Activated CD8-positive, alpha-beta T cell treated with anti-CD3 and anti-CD28 coated beads for 36 hours (primary cell): ENCODE results near the gene EFEMP1. TPM values are rescaled to one million over a fixed set of nuclear protein-coding genes. Genes with fewer than 3 reads are reported as not detected.

Source experiments
- ATAC-seq: fragments of 200-7000 bp; cut with Tn5 transposase; one replicate; pipeline ENCODE4 v1.10.0; 2021; ENCODE audit warnings: mild to moderate bottlenecking, moderate library complexity
- CTCF ChIA-PET: fragments of 350-600 bp; sonication (Branson Sonifier 250); formaldehyde crosslinking; loops from one replicate; lab custom pipeline; 2021; ENCODE audit warnings: antibody characterized with exemption; lab: Charles Lee
- POLR2A ChIA-PET: fragments of 350-600 bp; sonication (Branson Sonifier 250); formaldehyde crosslinking; loops from one replicate; lab custom pipeline; 2021; ENCODE audit warnings: antibody characterized with exemption; lab: Charles Lee
- DNase-seq: peaks from one replicate; pipeline ENCODE4 v3.0.0-alpha.2; 2020
- H3K27ac Mint-ChIP-seq: one replicate; pipeline ENCODE4 v1.8.0; 2021; ENCODE audit warnings: mild to moderate bottlenecking, mixed read lengths
- H3K27me3 Mint-ChIP-seq: one replicate; pipeline ENCODE4 v1.8.0; 2021; ENCODE audit warnings: mixed read lengths
- H3K36me3 Mint-ChIP-seq: one replicate; pipeline ENCODE4 v1.8.0; 2021; ENCODE audit warnings: low read depth, mixed read lengths
- H3K4me1 Mint-ChIP-seq: one replicate; pipeline ENCODE4 v1.8.0; 2021; ENCODE audit warnings: low read depth, mixed read lengths
- H3K4me3 Mint-ChIP-seq: one replicate; pipeline ENCODE4 v1.8.0; 2021; ENCODE audit warnings: mild to moderate bottlenecking, moderate library complexity, mixed read lengths
- H3K9me3 Mint-ChIP-seq: one replicate; pipeline ENCODE4 v1.8.0; 2021; ENCODE audit warnings: mixed read lengths
- intact Hi-C: fragments of 100-400 bp; cut with micrococcal nuclease; formaldehyde crosslinking; loops from one replicate; pipeline ENCODE4 v1.10.0; 2022
- total RNA-seq, 2 experiments: library from RNA; stranded (reverse); gene quantifications; one replicate each; pipeline ENCODE4 v1.2.3, GENCODE V29; 2021
- TF ChIP-seq, protein P1 (sequence below): fragments of 200-600 bp; IDR thresholded peaks from one replicate; pipeline ENCODE4 v1.8.0; 2022; ENCODE audit warnings: antibody characterized with exemption, mild to moderate bottlenecking

Gene EFEMP1
- total RNA-seq, 2 experiments from 2014 or later = not detected

DNA sequence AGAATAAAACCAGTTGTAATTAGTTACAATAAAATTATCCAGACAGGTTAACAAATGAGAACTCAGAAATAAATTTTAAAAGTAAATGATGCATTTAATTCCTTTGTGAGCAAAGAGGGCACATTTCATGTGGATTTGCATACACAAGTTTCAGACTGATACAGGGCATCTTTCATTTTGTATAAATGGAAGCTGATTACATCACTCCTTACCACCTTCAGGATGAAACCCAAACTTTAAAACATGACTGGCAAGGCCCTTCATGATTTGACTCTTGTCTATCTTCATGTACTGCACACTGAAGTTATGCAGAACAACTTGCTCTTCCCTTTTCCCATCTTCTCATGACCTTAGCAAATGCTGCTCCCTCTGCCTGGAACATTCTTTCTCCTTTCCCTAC, 26.9 kb downstream of the EFEMP1 start:
- intact Hi-C loops = no loop called here
- ATAC-seq = no peak
- no peaks in the 10 kb centered on the region for H3K27me3 Mint-ChIP-seq
- ChIA-PET POLR2A (no interaction called here), CTCF (no interaction called here)
- TF ChIP-seq, protein P1, sequence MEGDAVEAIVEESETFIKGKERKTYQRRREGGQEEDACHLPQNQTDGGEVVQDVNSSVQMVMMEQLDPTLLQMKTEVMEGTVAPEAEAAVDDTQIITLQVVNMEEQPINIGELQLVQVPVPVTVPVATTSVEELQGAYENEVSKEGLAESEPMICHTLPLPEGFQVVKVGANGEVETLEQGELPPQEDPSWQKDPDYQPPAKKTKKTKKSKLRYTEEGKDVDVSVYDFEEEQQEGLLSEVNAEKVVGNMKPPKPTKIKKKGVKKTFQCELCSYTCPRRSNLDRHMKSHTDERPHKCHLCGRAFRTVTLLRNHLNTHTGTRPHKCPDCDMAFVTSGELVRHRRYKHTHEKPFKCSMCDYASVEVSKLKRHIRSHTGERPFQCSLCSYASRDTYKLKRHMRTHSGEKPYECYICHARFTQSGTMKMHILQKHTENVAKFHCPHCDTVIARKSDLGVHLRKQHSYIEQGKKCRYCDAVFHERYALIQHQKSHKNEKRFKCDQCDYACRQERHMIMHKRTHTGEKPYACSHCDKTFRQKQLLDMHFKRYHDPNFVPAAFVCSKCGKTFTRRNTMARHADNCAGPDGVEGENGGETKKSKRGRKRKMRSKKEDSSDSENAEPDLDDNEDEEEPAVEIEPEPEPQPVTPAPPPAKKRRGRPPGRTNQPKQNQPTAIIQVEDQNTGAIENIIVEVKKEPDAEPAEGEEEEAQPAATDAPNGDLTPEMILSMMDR = no peak
- no peaks in the 10 kb centered on the region for H3K36me3 Mint-ChIP-seq
- no peak for DNase-seq
- H3K9me3 Mint-ChIP-seq = no peaks in the 10 kb centered on the region
- no peak overlapping the region for H3K27ac Mint-ChIP-seq
- H3K4me3 Mint-ChIP-seq = no peak overlapping the region
- no peaks in the 10 kb centered on the region for H3K4me1 Mint-ChIP-seq

DNA sequence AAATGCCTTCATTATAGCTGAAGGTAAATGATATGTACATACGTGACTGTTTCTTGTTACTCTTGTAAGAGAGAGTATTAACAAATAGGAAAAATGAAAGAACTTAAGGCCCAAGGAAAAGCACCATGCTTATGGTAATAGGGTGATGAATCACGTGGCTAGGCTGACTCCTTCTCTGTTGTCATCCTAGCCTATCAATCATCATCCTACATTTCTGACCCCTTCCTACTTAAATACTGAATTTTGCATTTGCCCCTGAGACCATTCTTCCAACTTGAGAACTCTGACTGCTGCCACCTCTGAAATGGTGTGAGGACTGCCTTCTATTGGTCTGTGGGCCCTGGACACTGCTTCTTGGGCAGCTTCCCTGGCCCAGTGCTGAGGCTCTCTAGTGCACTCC, 28.9 kb downstream of the EFEMP1 start:
- no peak overlapping the region for H3K27ac Mint-ChIP-seq
- no peak overlapping the region for H3K4me3 Mint-ChIP-seq
- no peaks in the 10 kb centered on the region for H3K4me1 Mint-ChIP-seq
- POLR2A ChIA-PET = no interaction called here
- DNase-seq (no peak), ATAC-seq (no peak)
- CTCF ChIA-PET = no interaction called here
- H3K27me3 Mint-ChIP-seq = no peaks in the 10 kb centered on the region
- H3K36me3 Mint-ChIP-seq = no peaks in the 10 kb centered on the region
- TF ChIP-seq, protein P1 = no peak
- intact Hi-C loops = no loop called here
- H3K9me3 Mint-ChIP-seq = no peaks in the 10 kb centered on the region

DNA sequence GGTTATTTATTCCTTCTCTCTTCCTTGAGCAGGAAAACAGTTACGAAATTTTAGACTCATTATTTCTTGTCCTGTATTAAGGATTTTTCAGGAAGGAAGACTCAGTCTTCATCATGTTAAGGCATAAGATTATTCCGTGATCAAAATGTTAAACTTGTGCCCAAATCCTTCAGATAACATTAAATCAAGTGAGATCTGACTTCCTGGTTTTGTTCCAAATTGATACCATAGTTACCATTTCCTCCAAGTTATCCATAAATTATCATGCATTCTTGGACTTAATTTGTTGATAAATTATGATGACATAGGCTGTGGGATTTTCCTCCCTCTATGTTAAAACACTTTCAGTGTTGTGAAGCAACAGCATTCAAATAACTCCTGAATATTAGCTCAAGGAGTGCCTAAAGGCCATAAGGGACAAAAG, 31.9 kb downstream of the EFEMP1 start:
- ATAC-seq (no peak), DNase-seq (no peak)
- Mint-ChIP-seq H3K27me3 (no peaks in the 10 kb centered on the region), H3K27ac (no peak overlapping the region), H3K9me3 (no peaks in the 10 kb centered on the region), H3K36me3 (no peaks in the 10 kb centered on the region), H3K4me1 (no peaks in the 10 kb centered on the region), H3K4me3 (no peak overlapping the region)
- intact Hi-C loops = no loop called here
- ChIA-PET CTCF (no interaction called here), POLR2A (no interaction called here)
- TF ChIP-seq, protein P1 = no peak

DNA sequence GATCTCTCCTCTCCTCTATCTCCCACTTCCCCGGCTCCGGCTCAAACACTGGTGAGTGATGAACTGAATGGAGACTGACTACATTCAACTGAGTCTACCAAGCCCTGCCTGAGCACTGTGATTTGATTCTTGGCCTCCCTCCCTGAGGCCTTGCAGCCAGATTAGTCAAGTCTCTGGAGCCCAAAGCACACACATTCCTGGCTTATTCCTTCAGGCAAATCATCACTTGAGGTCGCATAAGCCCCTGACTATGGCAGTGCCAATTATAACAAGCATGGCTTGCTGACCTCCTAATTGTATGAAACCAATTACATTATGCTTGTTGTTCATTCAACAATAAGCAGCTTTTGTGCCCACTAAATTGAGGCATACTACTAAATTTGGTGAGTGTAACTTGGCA, 34.6 kb downstream of the EFEMP1 start:
- TF ChIP-seq, protein P1 = no peak
- Mint-ChIP-seq H3K9me3 (no peaks in the 10 kb centered on the region), H3K4me1 (no peaks in the 10 kb centered on the region), H3K27me3 (no peaks in the 10 kb centered on the region), H3K36me3 (no peaks in the 10 kb centered on the region), H3K4me3 (no peak overlapping the region), H3K27ac (no peak overlapping the region)
- ATAC-seq (no peak), DNase-seq (no peak)
- ChIA-PET CTCF (no interaction called here), POLR2A (no interaction called here)
- intact Hi-C loops = no loop called here

DNA sequence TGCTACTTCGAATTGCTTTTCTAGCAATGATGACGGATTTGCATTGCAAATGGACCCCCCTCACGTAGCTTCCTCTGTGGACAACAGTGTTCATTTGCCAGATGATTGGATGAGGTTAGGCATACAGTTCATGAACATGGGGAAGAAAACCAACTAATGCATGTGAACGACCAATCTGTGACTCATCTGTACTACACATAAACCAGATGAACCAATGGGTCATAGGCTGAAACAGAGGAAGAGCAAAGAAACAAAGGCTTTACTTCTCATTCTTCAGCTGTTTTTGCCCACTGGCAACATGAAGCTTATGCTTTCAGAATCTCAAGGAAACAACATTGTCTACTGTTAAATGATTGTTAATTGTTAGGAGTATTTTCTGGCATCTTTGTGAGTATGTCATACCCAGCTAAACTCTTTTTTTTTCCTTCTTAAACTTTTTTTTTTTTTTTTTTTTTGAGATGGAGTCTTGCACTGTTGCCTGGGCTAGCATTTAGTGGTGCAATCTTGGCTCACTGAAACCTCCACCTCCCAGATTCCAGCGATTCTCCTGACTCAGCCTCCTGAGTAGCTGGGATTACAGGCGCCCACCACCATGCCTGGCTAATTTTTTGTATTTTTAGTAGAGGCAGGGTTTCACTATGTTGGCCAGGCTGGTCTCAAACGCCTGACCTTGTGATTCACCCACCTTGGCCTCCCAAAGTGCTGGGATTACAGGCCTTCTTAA, 35.5 kb downstream of the EFEMP1 start:
- Mint-ChIP-seq H3K4me3 (no peak overlapping the region), H3K9me3 (no peaks in the 10 kb centered on the region), H3K36me3 (no peaks in the 10 kb centered on the region), H3K27me3 (no peaks in the 10 kb centered on the region), H3K27ac (no peak overlapping the region), H3K4me1 (no peaks in the 10 kb centered on the region)
- TF ChIP-seq, protein P1 = no peak
- ChIA-PET POLR2A (no interaction called here), CTCF (no interaction called here)
- ATAC-seq (no peak), DNase-seq (no peak)
- intact Hi-C loops = no loop called here
